ENCODE results near the gene NDEL1. TPM values are rescaled to one million over a fixed set of nuclear protein-coding genes. Genes with fewer than 3 reads are reported as not detected.

Gene NDEL1
- total RNA-seq, 1 experiment from 2014 or later: 38.4 TPM

DNA sequence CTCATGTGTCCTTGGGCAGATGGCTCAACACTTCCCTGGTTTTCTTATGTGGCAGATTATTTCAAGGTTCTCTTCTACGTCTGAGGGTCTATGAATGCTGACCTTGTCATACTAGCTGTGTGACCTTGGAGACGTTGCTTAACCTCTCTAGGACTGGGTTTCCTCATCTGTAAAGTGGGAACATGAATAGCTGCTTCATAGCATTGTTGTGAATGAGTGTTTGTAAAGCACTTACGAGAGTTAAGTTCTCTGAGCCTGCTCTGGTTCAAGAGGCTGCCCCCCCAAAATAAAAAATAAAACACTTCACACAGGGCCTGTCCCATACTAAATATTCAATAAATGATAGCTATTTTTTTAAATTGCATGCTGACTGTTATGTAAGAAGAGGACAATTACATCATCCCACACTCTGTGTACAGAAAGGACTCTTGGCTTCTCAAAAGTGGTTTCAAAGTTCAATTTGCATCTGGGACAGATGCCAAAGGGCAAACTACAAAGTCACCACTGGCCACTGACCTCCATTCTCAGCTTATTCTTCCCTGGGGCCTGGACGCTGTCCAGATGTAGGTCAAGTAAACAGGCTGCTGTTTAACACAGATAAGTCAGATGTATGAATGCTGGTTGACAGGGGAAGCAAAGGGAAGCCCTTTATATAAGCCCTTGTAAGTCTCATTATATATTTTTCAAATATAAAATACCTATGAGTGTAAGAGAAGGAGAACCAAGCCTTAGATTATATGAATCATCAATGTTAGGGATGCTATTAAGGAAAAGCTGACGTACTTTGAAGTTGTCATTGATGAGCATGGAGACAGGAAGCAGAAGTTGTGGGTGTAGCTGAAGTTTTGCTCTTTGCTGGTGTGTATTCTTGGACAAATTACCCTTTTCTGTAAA lies 15.4 kb upstream of the NDEL1 start:
- H4K8ac ChIP-seq (replicated peaks; ENCODE audit: insufficient read length, low read depth, low read length): no peak overlapping the region
- no peak overlapping the region for H3K4ac ChIP-seq (ENCODE audit: low read depth, low read length)
- no peaks in the 10 kb centered on the region for H3K79me2 ChIP-seq (ENCODE audit: insufficient read depth, low read length)
- H3K27ac Mint-ChIP-seq: no peak overlapping the region
- no peak overlapping the region for H3K4me2 ChIP-seq (ENCODE audit: insufficient read depth, insufficient read length, low read length)
- DNase-seq: no peak
- no peak overlapping the region for H3K27ac ChIP-seq (ENCODE audit: insufficient read length, low read depth, low read length)
- no peaks in the 10 kb centered on the region for H3K9me3 Mint-ChIP-seq
- no peak overlapping the region for H2BK5ac ChIP-seq (ENCODE audit: insufficient read length, low read length)
- H3K9me3 ChIP-seq (ENCODE audit: control insufficient read depth, low read depth, low read length): no peaks in the 10 kb centered on the region
- no peaks in the 10 kb centered on the region for H3K4me1 Mint-ChIP-seq
- H3K4me1 ChIP-seq (ENCODE audit: insufficient read depth, low read length): no peaks in the 10 kb centered on the region
- no peaks in the 10 kb centered on the region for H3K27me3 ChIP-seq (ENCODE audit: insufficient read depth, low read length)
- no peak overlapping the region for H3K4me3 Mint-ChIP-seq
- no peak overlapping the region for H4K91ac ChIP-seq (ENCODE audit: insufficient read length, low read depth, low read length)
- no peak overlapping the region for H3K23ac ChIP-seq (ENCODE audit: insufficient read length, low read depth, low read length)
- no peaks in the 10 kb centered on the region for H3K79me1 ChIP-seq (ENCODE audit: insufficient read depth, low read depth, low read length, poor library complexity, severe bottlenecking)
- H3K36me3 Mint-ChIP-seq (ENCODE audit: insufficient read depth in 1 of 3, low read depth in 3 of 3): no peaks in the 10 kb centered on the region
- H2BK120ac ChIP-seq (ENCODE audit: low read depth, low read length, poor library complexity, severe bottlenecking): no peak overlapping the region
- H2AFZ ChIP-seq (ENCODE audit: low read length): no peak overlapping the region
- H3K9ac ChIP-seq (ENCODE audit: extremely low read depth, insufficient read length, low read length): no peak overlapping the region
- H2AK5ac ChIP-seq (ENCODE audit: insufficient read length, low read length): no peak overlapping the region
- H2BK20ac ChIP-seq (ENCODE audit: low read depth, low read length, poor library complexity, severe bottlenecking): no peak overlapping the region
- no peak overlapping the region for H2BK12ac ChIP-seq (ENCODE audit: insufficient read length, low read depth, low read length)
- no peak overlapping the region for H3K18ac ChIP-seq (ENCODE audit: insufficient read length, low read depth, low read length)
- H4K5ac ChIP-seq (ENCODE audit: insufficient read length, low read depth, low read length): no peak overlapping the region
- H2BK15ac ChIP-seq (ENCODE audit: low read depth, low read length): no peak overlapping the region
- WGBS (ENCODE audit: extremely low coverage, insufficient read length, low lambda C conversion rate): no CpG with 5 or more reads among the region's 5 CpGs
- H3K27me3 Mint-ChIP-seq (ENCODE audit: low read depth): peaks cover 15% of the 10 kb centered on the region
- no peaks in the 10 kb centered on the region for H4K20me1 ChIP-seq (ENCODE audit: control insufficient read depth, insufficient read depth, insufficient read length)
- no peaks in the 10 kb centered on the region for H3K23me2 ChIP-seq (ENCODE audit: insufficient read length, low read depth, low read length, poor library complexity, severe bottlenecking)
- TF ChIP-seq, protein P1, sequence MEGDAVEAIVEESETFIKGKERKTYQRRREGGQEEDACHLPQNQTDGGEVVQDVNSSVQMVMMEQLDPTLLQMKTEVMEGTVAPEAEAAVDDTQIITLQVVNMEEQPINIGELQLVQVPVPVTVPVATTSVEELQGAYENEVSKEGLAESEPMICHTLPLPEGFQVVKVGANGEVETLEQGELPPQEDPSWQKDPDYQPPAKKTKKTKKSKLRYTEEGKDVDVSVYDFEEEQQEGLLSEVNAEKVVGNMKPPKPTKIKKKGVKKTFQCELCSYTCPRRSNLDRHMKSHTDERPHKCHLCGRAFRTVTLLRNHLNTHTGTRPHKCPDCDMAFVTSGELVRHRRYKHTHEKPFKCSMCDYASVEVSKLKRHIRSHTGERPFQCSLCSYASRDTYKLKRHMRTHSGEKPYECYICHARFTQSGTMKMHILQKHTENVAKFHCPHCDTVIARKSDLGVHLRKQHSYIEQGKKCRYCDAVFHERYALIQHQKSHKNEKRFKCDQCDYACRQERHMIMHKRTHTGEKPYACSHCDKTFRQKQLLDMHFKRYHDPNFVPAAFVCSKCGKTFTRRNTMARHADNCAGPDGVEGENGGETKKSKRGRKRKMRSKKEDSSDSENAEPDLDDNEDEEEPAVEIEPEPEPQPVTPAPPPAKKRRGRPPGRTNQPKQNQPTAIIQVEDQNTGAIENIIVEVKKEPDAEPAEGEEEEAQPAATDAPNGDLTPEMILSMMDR (conservative IDR thresholded peaks at IDR 0.05): no peak
- H3T11ph ChIP-seq (ENCODE audit: low read length): no peak overlapping the region
- H3K14ac ChIP-seq (ENCODE audit: insufficient read depth, low read length): no peak overlapping the region
- no peak overlapping the region for H3K56ac ChIP-seq (ENCODE audit: insufficient read length, low read depth, low read length)

Data from H9 (cell line).